ENCODE measurements around the gene ACSL3.

ACSL3 gene

DNA sequence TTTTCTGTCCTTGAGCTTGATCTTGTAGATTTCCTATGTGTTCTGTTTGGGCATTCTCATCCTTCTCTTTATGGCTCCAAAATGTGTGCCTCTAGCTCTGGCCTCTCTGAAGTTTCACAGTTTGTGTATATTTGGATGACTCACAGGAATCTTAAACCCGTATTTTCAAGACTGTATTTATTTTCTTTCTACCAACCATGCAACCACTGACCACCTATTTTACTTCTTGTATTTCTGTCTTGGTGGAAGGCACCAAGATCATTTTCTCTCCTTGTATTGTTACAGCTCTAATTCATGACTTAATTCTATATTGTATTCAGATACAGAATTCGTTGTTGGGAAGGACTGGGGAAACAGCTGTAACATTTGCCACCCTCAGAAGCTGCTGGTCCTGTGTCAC lies 39.5 kb downstream of the ACSL3 start:
- DNase-seq (ENCODE audit: low read depth), result peak; percentile 31
- TF ChIP-seq CTCF (IDR thresholded peaks at IDR 0.05; ENCODE audit: low read length, missing control alignments), result no peak
- H3K4me3 ChIP-seq (replicated peaks; ENCODE audit: low read depth, low read length), result no peak overlapping the region

GRCh38 chr2:222902660-222903059 lies 41.8 kb downstream of the ACSL3 start:
- TF ChIP-seq CTCF (IDR thresholded peaks at IDR 0.05; ENCODE audit: low read length, missing control alignments), result no peak
- DNase-seq (ENCODE audit: low read depth), result no peak
- H3K4me3 ChIP-seq (replicated peaks; ENCODE audit: low read depth, low read length), result no peak overlapping the region

GRCh38 chr2:222903234-222904220 lies 42.7 kb downstream of the ACSL3 start:
- peak; percentile 73 for TF ChIP-seq CTCF (IDR thresholded peaks at IDR 0.05; ENCODE audit: low read length, missing control alignments)
- DNase-seq (ENCODE audit: low read depth), result peak; percentile 79
- H3K4me3 ChIP-seq (replicated peaks; ENCODE audit: low read depth, low read length), result no peak overlapping the region

DNA sequence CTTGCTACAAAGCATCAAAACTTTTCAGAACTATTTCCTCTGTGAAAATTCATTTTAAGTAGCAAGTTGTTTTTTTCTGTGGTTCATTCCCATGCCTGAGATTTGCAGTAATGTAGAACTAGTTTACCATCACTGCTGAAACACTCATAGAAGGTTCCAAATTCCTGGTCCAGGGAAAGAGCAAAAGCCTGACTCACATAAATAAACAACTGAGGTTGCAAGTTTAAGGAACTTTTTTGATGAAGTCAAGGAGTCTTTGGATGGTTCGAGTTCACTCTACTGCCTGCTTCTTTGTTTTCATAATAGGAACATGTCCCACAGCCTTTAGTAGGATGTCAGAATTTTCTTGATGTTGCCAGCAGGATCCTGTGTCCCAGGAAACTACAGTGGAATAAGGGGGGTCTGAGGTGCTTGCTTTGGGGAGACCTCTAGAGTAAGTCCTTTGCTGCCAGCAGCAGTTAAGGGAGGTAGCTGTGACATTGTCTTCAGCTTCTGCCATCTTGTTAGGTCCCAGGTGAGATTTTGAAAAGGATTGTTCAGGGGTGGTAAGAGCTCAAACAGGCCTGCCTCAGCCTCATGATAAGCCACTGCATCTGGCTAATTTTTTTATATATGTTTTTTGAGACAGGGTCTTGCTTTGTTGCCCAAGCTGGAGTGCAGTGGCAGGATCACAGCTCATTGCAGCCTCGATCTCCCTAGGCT lies 43.9 kb downstream of the ACSL3 start:
- TF ChIP-seq CTCF (IDR thresholded peaks at IDR 0.05; ENCODE audit: low read length, missing control alignments), result no peak
- peak; percentile 61 for DNase-seq (ENCODE audit: low read depth)
- H3K4me3 ChIP-seq (replicated peaks; ENCODE audit: low read depth, low read length), result no peak overlapping the region

DNA sequence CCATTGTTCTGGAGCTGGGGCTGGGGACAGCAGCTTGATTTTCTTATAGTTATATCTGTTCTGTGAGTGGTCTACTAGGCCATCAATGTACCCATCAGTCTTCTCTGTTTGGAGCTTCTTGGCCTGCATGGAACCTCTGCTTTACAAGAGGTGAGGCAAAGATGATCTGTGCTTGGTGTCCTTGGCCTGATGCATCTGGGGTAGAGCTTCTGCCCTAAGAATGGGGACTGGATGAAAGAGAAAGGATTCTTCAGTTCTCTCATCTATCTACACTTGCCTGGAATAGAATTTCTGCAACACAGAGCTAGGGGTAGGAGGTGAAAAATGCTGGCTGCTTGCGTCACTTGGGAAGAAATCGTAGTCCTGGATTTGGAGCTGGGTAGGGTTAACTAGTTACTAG lies 46.2 kb downstream of the ACSL3 start:
- DNase-seq (ENCODE audit: low read depth), result no peak
- no peak for TF ChIP-seq CTCF (IDR thresholded peaks at IDR 0.05; ENCODE audit: low read length, missing control alignments)
- H3K4me3 ChIP-seq (replicated peaks; ENCODE audit: low read depth, low read length), result no peak overlapping the region

GRCh38 chr2:222907790-222908441 lies 47.1 kb downstream of the ACSL3 start:
- H3K4me3 ChIP-seq (replicated peaks; ENCODE audit: low read depth, low read length), result no peak overlapping the region
- DNase-seq (ENCODE audit: low read depth), result peak; percentile 45
- no peak for TF ChIP-seq CTCF (IDR thresholded peaks at IDR 0.05; ENCODE audit: low read length, missing control alignments)

Data from fibroblast of pulmonary artery (primary cell).